ENCODE data around the gene SCNN1A.
"Not testable (repeated sequence)": the region's sequence is repeated elsewhere in the genome, so short reads cannot be mapped to it uniquely, and the experiment has no call there.

SCNN1A gene

DNA sequence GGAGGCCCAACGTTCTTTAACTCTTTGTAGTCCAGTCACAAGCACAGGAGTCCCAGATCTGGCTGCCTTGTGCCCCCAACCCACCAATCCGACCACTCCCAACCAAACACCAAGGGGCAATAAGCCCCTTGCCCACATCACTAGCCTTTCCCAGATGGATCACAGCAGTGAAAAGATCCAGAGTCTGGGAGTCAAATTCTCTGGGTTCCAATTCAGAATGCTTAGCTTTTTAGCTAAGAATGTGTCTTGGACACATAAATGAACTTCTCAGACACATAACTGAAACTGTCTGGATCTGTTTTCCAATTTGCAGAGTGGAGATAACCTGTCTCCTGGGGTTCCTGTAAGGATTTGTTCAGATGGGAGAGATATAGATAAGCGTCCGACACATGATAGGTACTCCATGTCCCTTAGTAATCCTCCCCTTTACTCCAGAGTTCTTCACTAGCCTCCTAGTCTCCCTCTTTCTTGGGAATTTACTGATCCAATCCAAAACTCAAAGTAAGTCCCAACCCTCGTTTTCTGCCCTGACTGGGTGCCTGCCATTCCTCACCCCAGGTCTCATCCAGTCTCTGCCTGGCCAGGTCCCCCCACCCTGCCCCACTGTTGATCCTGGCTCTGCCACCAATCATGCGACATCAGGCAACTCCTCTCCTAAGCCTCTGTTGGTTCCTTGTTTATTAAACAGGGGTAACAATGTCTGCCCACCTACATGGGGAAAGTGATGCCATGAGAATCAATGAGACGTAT is 33.0 kb downstream of the SCNN1A start:
- no peak for DNase-seq (ENCODE audit: insufficient read length, low spot score)
- TF ChIP-seq POLR2A (IDR thresholded peaks at IDR 0.05; ENCODE audit: low read depth, low read length) = no peak
- no peak for FAIRE-seq

DNA sequence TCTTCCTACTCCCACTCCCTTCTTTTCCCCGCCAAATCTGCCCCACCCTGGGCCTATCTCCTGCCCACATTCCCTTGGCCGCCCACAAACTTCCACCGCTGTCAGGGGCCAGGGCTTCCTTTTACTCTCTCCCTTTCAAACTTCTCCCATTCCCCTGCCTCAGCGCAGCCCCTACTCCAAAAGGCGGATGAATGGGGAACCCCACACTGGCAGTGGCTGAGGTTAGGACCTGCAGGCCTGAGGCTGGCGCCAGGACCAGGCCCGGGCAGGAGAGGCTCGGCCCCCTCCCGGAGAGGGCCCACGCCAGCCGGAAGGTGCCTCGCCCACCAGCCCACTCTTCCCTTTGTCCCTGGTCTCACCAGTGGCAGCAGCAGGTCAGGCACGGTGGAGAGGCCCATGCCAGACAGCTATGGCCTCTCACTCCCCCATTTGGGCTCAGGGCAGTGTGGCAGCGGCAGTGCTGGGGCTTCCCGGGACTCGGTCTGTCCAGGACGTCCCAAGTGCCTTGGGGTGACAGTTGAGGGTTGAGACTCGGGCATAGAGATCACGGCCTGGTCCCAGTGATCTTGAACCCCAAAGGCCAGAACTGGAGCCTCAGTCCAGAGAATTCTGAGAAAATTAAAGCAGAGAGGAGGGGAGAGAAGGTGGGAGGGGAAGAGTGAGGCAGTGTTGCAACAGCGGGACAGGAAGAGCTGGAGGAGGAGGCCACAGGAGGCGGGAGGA is 33.8 kb downstream of the SCNN1A start, which contains the start of gene TNFRSF1A:
Gene TNFRSF1A, minus strand, starts transcription at position 660 of the 723 bp plus-strand sequence. Its CDS starts 262 bp downstream, at position 398.
- peak; percentile 55; the same call in 1 of the 2 replicates for TF ChIP-seq POLR2A (IDR thresholded peaks at IDR 0.05; ENCODE audit: low read depth, low read length)
- FAIRE-seq (no peak), DNase-seq (ENCODE audit: insufficient read length, low spot score) (no peak)

DNA sequence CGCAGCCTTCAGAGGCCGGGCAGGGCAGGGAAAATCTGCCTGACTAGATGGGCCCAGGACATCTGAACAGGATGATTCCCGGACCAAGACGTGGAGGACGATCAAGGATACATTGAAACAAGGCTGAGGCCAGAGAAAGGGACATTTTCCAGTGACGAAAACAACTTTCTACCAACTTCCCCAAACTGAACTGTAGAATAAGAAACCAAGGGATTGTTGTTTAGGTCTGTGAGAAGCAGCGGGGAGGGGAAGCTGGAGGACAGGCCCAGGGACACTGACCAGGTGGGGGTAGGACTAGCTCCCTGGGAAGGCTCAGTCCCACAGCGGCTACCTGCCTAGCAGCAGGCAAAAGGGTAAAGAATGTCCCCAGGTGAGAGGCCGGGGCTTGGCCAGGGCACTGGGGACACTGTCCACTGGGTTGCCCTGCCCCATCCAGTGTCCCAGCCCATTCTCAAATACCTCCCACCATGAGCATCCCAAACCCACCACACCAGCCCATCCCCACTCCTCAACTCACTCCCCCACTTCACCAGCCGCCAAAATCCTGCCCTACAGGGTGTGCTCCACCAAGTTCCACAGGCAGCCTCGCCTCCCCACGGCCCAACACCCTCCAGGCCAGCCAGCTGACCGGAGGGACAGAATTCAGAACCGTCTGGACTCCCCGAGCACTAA is 34.5 kb downstream of the SCNN1A start:
- no peak for DNase-seq (ENCODE audit: insufficient read length, low spot score)
- 0 out of 2 replicates have a peak, but pooled peaks have one; percentile 30 for TF ChIP-seq POLR2A (IDR thresholded peaks at IDR 0.05; ENCODE audit: low read depth, low read length)
- no peak for FAIRE-seq

DNA sequence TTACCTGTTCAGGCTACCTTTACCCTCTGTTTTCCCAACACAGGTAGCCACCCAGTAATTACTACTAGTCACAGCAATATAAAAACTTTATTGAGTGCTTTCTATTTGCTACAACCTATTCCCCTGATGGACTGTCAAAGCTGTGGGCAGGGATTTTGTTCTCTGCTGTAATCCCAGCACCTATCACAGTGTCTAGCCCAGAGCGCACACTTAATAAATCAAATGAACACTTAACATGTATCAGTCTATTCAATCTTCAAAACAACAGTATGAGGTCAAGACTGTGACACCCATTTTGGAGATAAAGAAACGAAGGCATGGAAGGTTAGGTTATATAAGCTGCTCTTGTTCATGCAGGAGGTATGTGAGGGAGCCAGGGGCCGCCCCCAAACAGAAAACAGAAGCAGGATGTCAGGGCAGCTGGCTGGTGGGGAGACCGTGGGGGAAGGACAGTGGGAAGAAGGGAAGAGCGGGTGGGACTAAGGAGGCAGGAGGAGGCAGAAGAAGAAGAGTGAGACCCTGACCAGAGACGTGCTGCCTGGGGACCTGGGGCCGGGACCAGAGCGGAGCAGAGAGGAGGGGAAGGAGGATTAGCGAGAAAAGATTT is 35.2 kb downstream of the SCNN1A start:
- TF ChIP-seq POLR2A (IDR thresholded peaks at IDR 0.05; ENCODE audit: low read depth, low read length) = no peak; the same call in 1 of the 2 replicates
- no peak for DNase-seq (ENCODE audit: insufficient read length, low spot score)
- FAIRE-seq = no peak

DNA sequence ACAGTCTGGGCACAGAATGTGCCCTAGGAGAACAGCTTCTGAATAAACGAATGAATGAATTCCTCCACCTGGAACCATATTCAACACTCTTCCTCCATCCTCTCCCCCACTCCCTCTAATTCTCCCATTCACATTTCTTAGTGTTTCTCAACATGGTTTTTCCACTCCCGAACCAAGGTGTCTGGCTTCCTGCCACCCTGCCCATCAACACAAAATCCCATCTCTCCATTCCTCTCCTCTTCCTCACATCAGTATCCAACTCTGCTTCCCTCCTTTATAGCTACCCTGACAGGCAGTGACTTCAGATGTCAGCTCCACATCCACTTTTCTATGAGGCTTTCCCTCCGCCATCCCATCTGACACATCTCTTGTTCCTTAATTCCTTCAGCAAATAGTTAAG is 36.4 kb downstream of the SCNN1A start:
- FAIRE-seq (no peak), DNase-seq (ENCODE audit: insufficient read length, low spot score) (no peak)
- TF ChIP-seq POLR2A (IDR thresholded peaks at IDR 0.05; ENCODE audit: low read depth, low read length) = no peak

DNA sequence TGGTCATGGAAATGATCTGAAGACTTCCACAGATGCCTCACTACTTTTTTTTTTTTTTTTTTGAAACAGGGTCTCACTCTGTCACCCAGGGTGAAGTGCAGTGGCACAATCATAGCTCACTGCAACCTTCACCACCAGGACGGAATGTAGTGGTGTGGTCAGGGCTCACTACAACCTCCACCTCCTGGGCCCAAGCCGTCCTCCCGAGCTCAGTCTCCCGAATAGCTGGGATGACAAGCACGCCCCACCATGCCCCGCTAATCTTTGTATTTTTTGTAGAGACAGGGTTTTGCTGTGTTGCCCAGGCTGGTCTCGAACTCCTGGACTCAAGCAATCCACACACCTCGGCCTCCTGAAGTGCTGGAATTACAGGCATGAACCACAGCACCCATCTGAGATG is 36.8 kb downstream of the SCNN1A start:
- not testable (repeated sequence) for FAIRE-seq

DNA sequence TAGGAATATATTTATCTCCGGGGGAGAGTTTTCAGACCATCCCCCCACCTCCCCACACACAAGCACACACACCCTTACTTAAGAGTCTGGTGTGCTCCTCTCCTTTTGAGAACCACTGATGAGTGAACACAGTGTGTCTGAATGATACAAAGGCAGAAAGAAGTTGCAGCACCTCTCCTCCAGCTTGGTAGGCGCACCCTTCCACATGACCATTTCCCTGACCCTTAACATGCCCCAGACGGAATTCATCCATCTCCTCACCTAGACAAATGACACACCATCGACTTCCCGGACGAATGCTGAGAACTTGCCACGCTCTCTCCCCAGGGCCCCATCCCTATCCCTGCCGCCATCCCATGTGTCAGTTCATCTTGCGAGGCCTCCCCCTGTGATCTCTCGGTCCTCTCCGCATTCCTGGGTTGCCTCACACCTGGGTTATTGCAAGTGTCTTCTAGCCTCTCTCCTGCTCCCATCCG is 37.4 kb downstream of the SCNN1A start:
- no peak for TF ChIP-seq POLR2A (IDR thresholded peaks at IDR 0.05; ENCODE audit: low read depth, low read length)
- FAIRE-seq (no peak), DNase-seq (ENCODE audit: insufficient read length, low spot score) (no peak)

More for the DNA sequence above, 36.8 kb downstream of the SCNN1A start:
- not testable (repeated sequence) for DNase-seq (ENCODE audit: insufficient read length, low spot score)

DNA sequence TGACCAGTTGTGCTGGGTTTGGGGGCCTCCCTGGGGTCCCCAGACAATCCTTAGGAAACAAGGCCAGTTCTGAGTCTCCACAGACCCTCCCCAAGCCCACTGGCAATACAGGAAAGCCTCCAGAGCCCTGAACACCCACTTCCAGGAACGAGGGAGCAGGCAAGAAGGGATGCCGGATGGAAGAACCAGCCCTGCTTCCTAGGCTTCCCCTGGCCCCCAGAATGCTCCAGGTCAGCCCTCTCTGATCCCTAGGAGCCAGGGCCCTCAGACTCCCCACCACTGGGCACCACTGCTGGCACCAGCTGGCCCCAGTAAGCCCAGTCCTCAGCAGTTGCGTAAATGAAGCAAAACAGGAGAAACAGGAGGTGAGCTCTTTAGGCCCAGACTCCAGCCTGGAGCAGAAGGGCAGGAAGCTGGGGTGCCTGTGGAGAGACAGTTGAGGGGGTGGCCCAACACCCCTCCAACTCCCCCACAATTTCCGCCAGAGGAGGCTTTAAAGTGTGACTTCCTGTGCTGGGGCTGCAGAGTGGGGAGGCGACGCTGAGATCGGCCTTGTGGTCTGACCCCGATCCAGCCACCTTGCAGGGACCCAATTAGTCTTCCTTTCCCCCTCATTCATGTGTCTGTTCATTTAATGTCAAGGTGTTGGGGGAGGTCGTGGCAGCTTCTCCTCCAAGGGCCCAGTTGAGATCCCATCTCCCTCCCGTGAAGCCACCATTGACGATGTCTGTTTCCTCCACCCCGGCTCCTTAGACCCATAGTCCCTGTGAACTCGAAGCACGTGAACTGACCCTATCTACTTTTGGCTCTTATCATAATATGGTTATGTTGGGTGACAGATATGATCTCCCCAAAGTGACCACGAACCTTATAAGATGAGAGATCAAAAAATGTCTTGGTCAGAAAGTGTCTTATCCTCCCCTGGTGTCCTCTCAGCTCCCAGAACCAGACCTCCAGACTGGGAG is 38.2 kb downstream of the SCNN1A start:
- DNase-seq (ENCODE audit: insufficient read length, low spot score) = no peak
- FAIRE-seq = no peak
- TF ChIP-seq POLR2A (IDR thresholded peaks at IDR 0.05; ENCODE audit: low read depth, low read length) = no peak

DNA sequence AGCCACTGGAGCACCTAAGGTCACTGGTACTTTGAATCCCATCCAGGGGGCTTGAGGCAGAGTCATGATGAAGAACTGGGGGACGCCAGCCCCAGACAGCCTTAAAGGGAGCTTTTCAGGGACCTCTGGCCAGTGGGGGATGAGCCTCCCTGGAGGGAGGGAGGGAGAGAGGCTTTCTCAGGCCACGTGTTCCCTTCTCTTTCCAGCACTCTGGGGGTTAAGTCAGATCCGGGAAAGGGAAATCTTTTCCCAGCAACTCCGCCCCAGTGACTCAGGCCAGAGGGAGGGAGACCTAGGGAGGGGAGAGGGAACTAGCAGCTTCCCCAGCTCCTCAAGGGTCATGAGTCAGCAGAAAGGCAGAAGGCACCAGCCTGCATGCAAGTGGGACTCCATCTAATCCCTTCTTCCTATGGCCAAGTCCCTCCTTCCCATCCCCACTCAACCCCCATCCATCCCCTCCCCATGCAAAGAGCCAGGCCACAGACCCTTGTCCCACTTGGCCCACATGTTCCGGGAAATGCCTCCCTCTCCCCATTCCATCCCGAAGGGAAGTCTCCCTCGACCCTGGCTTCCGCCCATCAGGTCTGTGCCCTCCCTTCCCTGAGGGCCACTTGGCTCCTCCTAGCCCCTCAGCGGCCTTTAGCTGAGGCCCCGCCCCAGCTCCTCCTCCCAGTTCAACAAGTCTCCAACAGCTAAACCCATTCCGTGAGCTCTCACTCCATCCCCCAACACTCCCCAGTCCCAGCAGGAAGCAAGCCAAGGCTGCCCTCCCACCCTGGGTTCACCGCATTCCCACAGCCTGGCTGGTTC is 39.1 kb downstream of the SCNN1A start:
- DNase-seq (ENCODE audit: insufficient read length, low spot score) (peak; percentile 93), FAIRE-seq (no peak)
- 0 out of 2 replicates have a peak, but pooled peaks have one; percentile 47 for TF ChIP-seq POLR2A (IDR thresholded peaks at IDR 0.05; ENCODE audit: low read depth, low read length)

DNA sequence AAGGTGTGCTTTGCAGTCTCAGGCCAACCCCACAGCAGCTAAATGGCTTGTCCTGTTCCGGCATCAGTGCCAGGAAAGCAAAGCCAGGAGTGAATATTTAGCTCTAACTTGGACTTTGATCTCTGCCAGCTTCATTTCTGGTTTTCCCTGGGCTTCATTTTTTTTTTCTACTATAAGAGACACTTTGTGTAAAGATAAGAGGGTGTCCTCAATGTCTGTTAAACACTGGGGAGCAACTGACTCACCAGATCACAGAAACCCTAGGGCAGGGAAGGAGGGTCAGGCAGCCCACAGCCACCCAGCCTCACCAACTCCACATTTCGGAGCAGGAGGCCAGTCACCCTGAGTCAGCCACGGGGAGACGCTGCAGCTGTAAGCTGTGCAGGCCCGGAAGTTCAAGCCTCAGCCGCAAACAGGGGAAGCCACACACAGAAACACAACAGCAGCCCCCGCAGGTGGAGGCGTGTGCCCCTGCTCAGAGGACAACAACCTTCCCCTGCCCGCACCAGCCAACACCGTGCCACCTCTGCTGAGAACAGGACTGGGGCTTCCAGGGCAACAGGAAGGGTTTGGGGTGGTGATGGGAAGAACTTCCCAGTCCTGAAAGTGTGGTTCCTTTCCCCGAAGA is 39.8 kb downstream of the SCNN1A start:
- DNase-seq (ENCODE audit: insufficient read length, low spot score) (no peak), FAIRE-seq (no peak)
- TF ChIP-seq POLR2A (IDR thresholded peaks at IDR 0.05; ENCODE audit: low read depth, low read length) = 0 out of 2 replicates have a peak, but pooled peaks have one; percentile 21

DNA sequence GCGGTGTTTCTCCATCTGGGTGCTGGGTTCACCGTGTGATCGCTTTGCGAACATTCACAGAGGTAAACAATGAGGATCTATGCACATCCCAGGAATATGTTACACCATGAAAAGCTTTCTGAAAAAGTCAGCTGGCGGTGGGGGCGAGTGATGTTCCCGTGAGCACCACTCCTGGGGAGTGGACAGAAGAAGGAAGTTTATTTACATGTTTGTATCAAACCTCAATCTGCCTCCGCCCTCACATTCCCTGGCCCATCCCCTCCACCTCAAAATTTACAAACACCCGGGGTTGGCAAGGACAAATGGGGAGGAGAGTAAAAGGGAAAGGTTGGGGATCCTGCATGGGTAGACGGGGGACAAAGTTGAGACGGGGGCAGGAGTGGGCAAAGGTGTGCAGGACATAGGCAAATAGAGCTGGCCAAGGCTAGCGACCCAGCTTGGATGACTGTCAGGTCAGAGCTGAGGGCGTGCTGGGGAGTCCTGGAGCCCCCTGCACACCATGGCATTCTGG is 40.4 kb downstream of the SCNN1A start:
- FAIRE-seq (no peak), DNase-seq (ENCODE audit: insufficient read length, low spot score) (no peak)
- no peak for TF ChIP-seq POLR2A (IDR thresholded peaks at IDR 0.05; ENCODE audit: low read depth, low read length)
